B cell (primary cell): ENCODE data around the gene NUB1.

ENCODE experiments used
- CTCF ChIP-seq: fragments of 200-600 bp; IDR thresholded peaks from one replicate; pipeline ENCODE4 v1.8.0; 2022; ENCODE audit warnings: antibody characterized with exemption, mild to moderate bottlenecking
- EZH2 ChIP-seq: IDR thresholded peaks from 2 replicates; pipeline ENCODE4 v1.6.1; 2012; ENCODE audit warnings: borderline replicate concordance, low read depth, mild to moderate bottlenecking, moderate library complexity, low read length; ENCODE audit not compliant: insufficient read depth, poor library complexity, severe bottlenecking

- TF ChIP-seq CTCF: no peak
- TF ChIP-seq EZH2: no peak
Observed at GRCh38 chr7:151425670-151426440, 84.2 kb downstream of the NUB1 start.
